Smooth muscle cell (in vitro differentiated cells): ENCODE results near the gene REST. TPM values are rescaled to one million over a fixed set of nuclear protein-coding genes. Genes with fewer than 3 reads are reported as not detected.
"Not testable (repeated sequence)": the region's sequence is repeated elsewhere in the genome, so short reads cannot be mapped to it uniquely, and the experiment has no call there.

Experiments used
- DNase-seq: peaks from one replicate; lab custom pipeline; 2025; ENCODE audit not compliant: unreplicated experiment; lab: John Stamatoyannopoulos, UW
- H2AFZ ChIP-seq: fragments of 200-600 bp; sonication (generic); 2 replicates; pipeline ENCODE4 v1.6.0; 2016; ENCODE audit warnings: antibody characterized with exemption, low read depth, mild to moderate bottlenecking
- H3F3A ChIP-seq: fragments of 200-600 bp; sonication (generic); 2 replicates; pipeline ENCODE4 v1.6.0; 2017; ENCODE audit warnings: antibody characterized with exemption, low read depth
- H3K27ac ChIP-seq: fragments of 200-600 bp; sonication (generic); 2 replicates; pipeline ENCODE4 v1.5.1; 2016; ENCODE audit warnings: low read depth, mild to moderate bottlenecking
- H3K27me3 ChIP-seq: fragments of 200-600 bp; sonication (generic); 2 replicates; pipeline ENCODE4 v1.6.1; 2016; ENCODE audit warnings: low read depth, mild to moderate bottlenecking
- H3K36me3 ChIP-seq: fragments of 200-600 bp; sonication (generic); 2 replicates; pipeline ENCODE4 v1.5.1; 2016; ENCODE audit warnings: low read depth
- H3K4me1 ChIP-seq: fragments of 200-600 bp; sonication (generic); 2 replicates; pipeline ENCODE4 v1.5.1; 2016; ENCODE audit warnings: low read depth
- H3K4me2 ChIP-seq: fragments of 200-600 bp; sonication (generic); 2 replicates; pipeline ENCODE4 v1.6.0; 2016; ENCODE audit warnings: mild to moderate bottlenecking
- H3K4me3 ChIP-seq: fragments of 200-600 bp; sonication (generic); 2 replicates; pipeline ENCODE4 v1.5.1; 2016; ENCODE audit warnings: mild to moderate bottlenecking
- H3K79me2 ChIP-seq: fragments of 200-600 bp; sonication (generic); 2 replicates; pipeline ENCODE4 v1.6.0; 2016; ENCODE audit warnings: low read depth, mild to moderate bottlenecking
- H3K9ac ChIP-seq: fragments of 200-600 bp; sonication (generic); 2 replicates; pipeline ENCODE4 v1.6.0; 2016; ENCODE audit warnings: low read depth
- H3K9me3 ChIP-seq: fragments of 200-600 bp; sonication (generic); replicated peaks from 2 replicates; pipeline ENCODE4 v1.5.1; 2016; ENCODE audit warnings: low read depth
- H4K20me1 ChIP-seq: fragments of 200-600 bp; sonication (generic); 2 replicates; pipeline ENCODE4 v1.6.0; 2016; ENCODE audit warnings: low read depth
- CTCF ChIP-seq: fragments of 200-600 bp; sonication (generic); IDR thresholded peaks from 2 replicates; pipeline ENCODE4 v1.5.1; 2017; ENCODE audit warnings: borderline replicate concordance, mild to moderate bottlenecking, antibody characterized with exemption; ENCODE audit not compliant: insufficient read depth, poor library complexity, severe bottlenecking
- WGBS: methylation state at CpG from one replicate; pipeline ENCODE4 v1.1.7; 2016; ENCODE audit warnings: low lambda C conversion rate; 5-methylcytosine and 5-hydroxymethylcytosine counted together
- polyA plus RNA-seq: library from polyadenylated mRNA; unstranded; fragments of >200 nt; fragmentation: Nextera tagmentation; extraction: Ambion mirVana; gene quantifications from 2 replicates; pipeline ENCODE4 v1.2.1, GENCODE V29; 2016
- total RNA-seq: library from RNA; depleted of rRNA; stranded (reverse); fragments of >200 nt; gene quantifications from 2 replicates; pipeline ENCODE4 v1.2.3, GENCODE V29; 2014

Gene REST
- total and polyA plus RNA-seq, 2 experiments from 2014 or later = 53.8 to 70.9 TPM

GRCh38 chr4:56910172-56910967 is 2.7 kb downstream of the REST start:
- peaks cover 9% of the 10 kb centered on the region for H3F3A ChIP-seq
- H2AFZ ChIP-seq = no peak overlapping the region
- peak overlapping the region; percentile 88 for H3K4me2 ChIP-seq
- H3K9ac ChIP-seq = no peak overlapping the region
- peaks cover 61% of the 10 kb centered on the region for H4K20me1 ChIP-seq
- peak overlapping the region; percentile 85 for H3K27ac ChIP-seq
- peak overlapping the region; percentile 99 for H3K4me3 ChIP-seq
- H3K4me1 ChIP-seq = peaks cover 21% of the 10 kb centered on the region
- no peaks in the 10 kb centered on the region for H3K27me3 ChIP-seq
- H3K9me3 ChIP-seq = no peaks in the 10 kb centered on the region
- no peak for DNase-seq
- TF ChIP-seq CTCF = no peak
- peaks cover 65% of the 10 kb centered on the region for H3K79me2 ChIP-seq
- no peaks in the 10 kb centered on the region for H3K36me3 ChIP-seq
- WGBS = 51% methylated on average over 6 of the region's 6 CpGs

- H2AFZ ChIP-seq = no peak overlapping the region
- no peaks in the 10 kb centered on the region for H3K9me3 ChIP-seq
- peaks cover 9% of the 10 kb centered on the region for H3F3A ChIP-seq
- H3K9ac ChIP-seq = no peak overlapping the region
- H3K27ac ChIP-seq = no peak overlapping the region
- no peaks in the 10 kb centered on the region for H3K27me3 ChIP-seq
- peaks cover 100% of the 10 kb centered on the region for H4K20me1 ChIP-seq
- H3K4me1 ChIP-seq = peaks cover 21% of the 10 kb centered on the region
- H3K36me3 ChIP-seq = no peaks in the 10 kb centered on the region
- 95% methylated on average over 3 of the region's 3 CpGs for WGBS
- DNase-seq = no peak
- H3K79me2 ChIP-seq = peaks cover 100% of the 10 kb centered on the region
- no peak for TF ChIP-seq CTCF
- no peak overlapping the region for H3K4me3 ChIP-seq
- no peak overlapping the region for H3K4me2 ChIP-seq
Observed at GRCh38 chr4:56914336-56914735, 6.6 kb downstream of the REST start.

- H3K4me3 ChIP-seq, H3K9ac ChIP-seq, H3K4me2 ChIP-seq, H3F3A ChIP-seq, H2AFZ ChIP-seq, H3K27ac ChIP-seq, H3K9me3 ChIP-seq, H3K36me3 ChIP-seq, DNase-seq, H3K27me3 ChIP-seq: not testable (repeated sequence)
- peaks cover 100% of the 10 kb centered on the region for H3K79me2 ChIP-seq
- WGBS = 97% methylated on average over 12 of the region's 12 CpGs
- H3K4me1 ChIP-seq = peaks cover 17% of the 10 kb centered on the region
- H4K20me1 ChIP-seq = peaks cover 99% of the 10 kb centered on the region
Observed at GRCh38 chr4:56914977-56915376, 7.3 kb downstream of the REST start.

- no peak for DNase-seq
- Histone ChIP-seq H3K9ac (no peak overlapping the region), H3K4me2 (no peak overlapping the region), H3K36me3 (peaks cover 15% of the 10 kb centered on the region), H3K27ac (no peak overlapping the region), H3K9me3 (no peaks in the 10 kb centered on the region), H2AFZ (no peak overlapping the region), H3K4me3 (no peak overlapping the region), H3K27me3 (no peaks in the 10 kb centered on the region), H3K79me2 (peaks cover 76% of the 10 kb centered on the region), H4K20me1 (peaks cover 86% of the 10 kb centered on the region), H3K4me1 (no peaks in the 10 kb centered on the region), H3F3A (peaks cover 2% of the 10 kb centered on the region)
- no peak for TF ChIP-seq CTCF
- 77% methylated on average over 2 of the region's 2 CpGs for WGBS
Observed at GRCh38 chr4:56927196-56927595, 19.5 kb downstream of the REST start.
